ENCODE data around the gene SRSF3.

GRCh38 chr6:36559011-36559793 lies 35.0 kb upstream of the SRSF3 start:
- TF ChIP-seq POLR2AphosphoS5 (IDR thresholded peaks at IDR 0.05) = no peak
- no peak for TF ChIP-seq SMC3 (conservative IDR thresholded peaks at IDR 0.05; ENCODE audit: poor library complexity)
- TF ChIP-seq CTCF (IDR thresholded peaks at IDR 0.05; ENCODE audit: poor library complexity, severe bottlenecking) = no peak
- TF ChIP-seq EZH2 (IDR thresholded peaks at IDR 0.05; ENCODE audit: borderline replicate concordance, insufficient read depth, low read length, poor library complexity, severe bottlenecking) = no peak
